ENCODE measurements around the gene RFC2. TPM values are rescaled to one million over a fixed set of nuclear protein-coding genes. Genes with fewer than 3 reads are reported as not detected.

Gene RFC2
- polyA plus RNA-seq, 1 of the 3 experiments (the other 2 are of a cell fraction): 31.2 TPM

- peaks cover 14 to 18% of the 10 kb centered on the region in 2 experiments; a peak in 3 of 4 replicates for H3K4me1 ChIP-seq (ENCODE audit: control insufficient read depth in 1 of 2, insufficient read depth in 2 of 2, low read depth in 1 of 2, low read length in 1 of 2)
- H3K4me3 ChIP-seq (ENCODE audit: low read depth in 2 of 2, low read length in 1 of 2): no peak overlapping the region
- peaks cover 98% of the 10 kb centered on the region for H3K79me2 ChIP-seq (ENCODE audit: insufficient read depth)
- peaks cover 27% of the 10 kb centered on the region for H3F3A ChIP-seq (replicated peaks; ENCODE audit: insufficient read depth)
- no peaks in the 10 kb centered on the region for H3K36me3 ChIP-seq (replicated peaks in 1 of 2; ENCODE audit: control insufficient read depth in 1 of 2, insufficient read depth in 2 of 2, low read length in 1 of 2)
- H3K27ac ChIP-seq (ENCODE audit: low read depth in 2 of 2, low read length in 1 of 2): no peak overlapping the region
- peaks cover 98% of the 10 kb centered on the region for H4K20me1 ChIP-seq (ENCODE audit: insufficient read depth)
- peak; percentile 64 for DNase-seq
- H3K27me3 ChIP-seq (ENCODE audit: insufficient read depth): no peaks in the 10 kb centered on the region
- H2AFZ ChIP-seq (ENCODE audit: low read depth): no peak overlapping the region
- CTCF ChIA-PET: interaction anchor here (1.8 to 2.2 kb wide), 2 partner anchors 27 to 98 kb away, joined by 6 to 13 read pairs; no protein-coding TSS in a partner anchor
- WGBS (ENCODE audit: low lambda C conversion rate): 84% methylated on average over 8 of the region's 10 CpGs
- no peaks in the 10 kb centered on the region for H3K9me3 ChIP-seq
- POLR2A ChIA-PET: interaction anchor here (1.1 kb wide), 1 partner anchor 98 kb away, joined by 3 read pairs; no protein-coding TSS in a partner anchor
- H3K4me2 ChIP-seq: no peak overlapping the region
- H3K9ac ChIP-seq: no peak overlapping the region
- TF ChIP-seq JUND (IDR thresholded peaks at IDR 0.05) (no peak), MXI1 (IDR thresholded peaks at IDR 0.05; ENCODE audit: low read depth, low read length) (peak; percentile 70)
- no peaks in the 10 kb centered on the region for H3K9me2 ChIP-seq
Observed at GRCh38 chr7:74302745-74303221, 48.6 kb upstream of the RFC2 start.

- WGBS (ENCODE audit: low lambda C conversion rate): 96% methylated on average over 4 of the region's 4 CpGs
- no peak overlapping the region for H3K9ac ChIP-seq
- peaks cover 98% of the 10 kb centered on the region for H4K20me1 ChIP-seq (ENCODE audit: insufficient read depth)
- no peak overlapping the region for H3K27ac ChIP-seq (ENCODE audit: low read depth in 2 of 2, low read length in 1 of 2)
- no peaks in the 10 kb centered on the region for H3K27me3 ChIP-seq (ENCODE audit: insufficient read depth)
- no peak overlapping the region for H3K4me3 ChIP-seq (ENCODE audit: low read depth in 2 of 2, low read length in 1 of 2)
- H3F3A ChIP-seq (replicated peaks; ENCODE audit: insufficient read depth): peaks cover 10% of the 10 kb centered on the region
- no peaks in the 10 kb centered on the region for H3K9me2 ChIP-seq
- no peak overlapping the region for H2AFZ ChIP-seq (ENCODE audit: low read depth)
- no peak for TF ChIP-seq EP300 (IDR thresholded peaks at IDR 0.05; ENCODE audit: borderline replicate concordance in 1 of 2, low read depth in 1 of 2, low read length in 1 of 2)
- no peak for TF ChIP-seq POLR2AphosphoS5 (IDR thresholded peaks at IDR 0.05; ENCODE audit: low read depth, low read length)
- no peak for TF ChIP-seq GATA2 (CRISPR knock-in tag; IDR thresholded peaks at IDR 0.05)
- no peak for TF ChIP-seq SIN3A (IDR thresholded peaks at IDR 0.05; ENCODE audit: borderline replicate concordance, low read depth, low read length)
- TF ChIP-seq, protein P1, sequence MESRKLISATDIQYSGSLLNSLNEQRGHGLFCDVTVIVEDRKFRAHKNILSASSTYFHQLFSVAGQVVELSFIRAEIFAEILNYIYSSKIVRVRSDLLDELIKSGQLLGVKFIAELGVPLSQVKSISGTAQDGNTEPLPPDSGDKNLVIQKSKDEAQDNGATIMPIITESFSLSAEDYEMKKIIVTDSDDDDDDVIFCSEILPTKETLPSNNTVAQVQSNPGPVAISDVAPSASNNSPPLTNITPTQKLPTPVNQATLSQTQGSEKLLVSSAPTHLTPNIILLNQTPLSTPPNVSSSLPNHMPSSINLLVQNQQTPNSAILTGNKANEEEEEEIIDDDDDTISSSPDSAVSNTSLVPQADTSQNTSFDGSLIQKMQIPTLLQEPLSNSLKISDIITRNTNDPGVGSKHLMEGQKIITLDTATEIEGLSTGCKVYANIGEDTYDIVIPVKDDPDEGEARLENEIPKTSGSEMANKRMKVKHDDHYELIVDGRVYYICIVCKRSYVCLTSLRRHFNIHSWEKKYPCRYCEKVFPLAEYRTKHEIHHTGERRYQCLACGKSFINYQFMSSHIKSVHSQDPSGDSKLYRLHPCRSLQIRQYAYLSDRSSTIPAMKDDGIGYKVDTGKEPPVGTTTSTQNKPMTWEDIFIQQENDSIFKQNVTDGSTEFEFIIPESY (IDR thresholded peaks at IDR 0.05; ENCODE audit: borderline replicate concordance, low read depth): no peak
- TF ChIP-seq CHD2 (IDR thresholded peaks at IDR 0.05; ENCODE audit: low read length, partially characterized antibody): no peak
- H3K4me2 ChIP-seq: no peak overlapping the region
- no peaks in the 10 kb centered on the region for H3K9me3 ChIP-seq
- POLR2A ChIA-PET: no interaction called here
- peaks cover 1 to 10% of the 10 kb centered on the region in 2 experiments; a peak in 3 of 4 replicates for H3K4me1 ChIP-seq (ENCODE audit: control insufficient read depth in 1 of 2, insufficient read depth in 2 of 2, low read depth in 1 of 2, low read length in 1 of 2)
- DNase-seq: no peak
- H3K79me2 ChIP-seq (ENCODE audit: insufficient read depth): peaks cover 98% of the 10 kb centered on the region
- H3K36me3 ChIP-seq (replicated peaks in 1 of 2; ENCODE audit: control insufficient read depth in 1 of 2, insufficient read depth in 2 of 2, low read length in 1 of 2): no peaks in the 10 kb centered on the region
- CTCF ChIA-PET: no interaction called here
Observed at GRCh38 chr7:74300926-74301325, 46.7 kb upstream of the RFC2 start.

GRCh38 chr7:74299401-74299800 lies 45.2 kb upstream of the RFC2 start:
- Histone ChIP-seq H3K9me2 (no peaks in the 10 kb centered on the region), H3K4me2 (no peak overlapping the region), H3K9me3 (no peaks in the 10 kb centered on the region), H3K9ac (no peak overlapping the region), H2AFZ (ENCODE audit: low read depth) (no peak overlapping the region), H3F3A (replicated peaks; ENCODE audit: insufficient read depth) (peaks cover 8% of the 10 kb centered on the region), H3K27me3 (ENCODE audit: insufficient read depth) (no peaks in the 10 kb centered on the region), H4K20me1 (ENCODE audit: insufficient read depth) (peaks cover 99% of the 10 kb centered on the region), H3K27ac (ENCODE audit: low read depth in 2 of 2, low read length in 1 of 2) (no peak overlapping the region), H3K4me1 (ENCODE audit: control insufficient read depth in 1 of 2, insufficient read depth in 2 of 2, low read depth in 1 of 2, low read length in 1 of 2) (peaks cover 4 to 17% of the 10 kb centered on the region in 2 experiments; a peak in 2 of 4 replicates), H3K79me2 (ENCODE audit: insufficient read depth) (peaks cover 100% of the 10 kb centered on the region), H3K36me3 (replicated peaks in 1 of 2; ENCODE audit: control insufficient read depth in 1 of 2, insufficient read depth in 2 of 2, low read length in 1 of 2) (no peaks in the 10 kb centered on the region), H3K4me3 (ENCODE audit: low read depth in 2 of 2, low read length in 1 of 2) (no peak overlapping the region)
- ChIA-PET POLR2A (no interaction called here), CTCF (interaction anchor here (1.2 kb wide), 1 partner anchor 90 kb away, joined by 3 read pairs; no protein-coding TSS in a partner anchor)
- DNase-seq: peak; percentile 25
- 98% methylated on average over 8 of the region's 8 CpGs for WGBS (ENCODE audit: low lambda C conversion rate)
- TF ChIP-seq POLR2AphosphoS5 (IDR thresholded peaks at IDR 0.05; ENCODE audit: low read depth, low read length): no peak
- no peak for TF ChIP-seq CHD2 (IDR thresholded peaks at IDR 0.05; ENCODE audit: low read length, partially characterized antibody)
- TF ChIP-seq, protein P2, sequence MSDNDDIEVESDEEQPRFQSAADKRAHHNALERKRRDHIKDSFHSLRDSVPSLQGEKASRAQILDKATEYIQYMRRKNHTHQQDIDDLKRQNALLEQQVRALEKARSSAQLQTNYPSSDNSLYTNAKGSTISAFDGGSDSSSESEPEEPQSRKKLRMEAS (IDR thresholded peaks at IDR 0.05; ENCODE audit: low read depth): no peak
- no peak for TF ChIP-seq GABPA (IDR thresholded peaks at IDR 0.05; ENCODE audit: low read depth)
- TF ChIP-seq PBX3 (IDR thresholded peaks at IDR 0.05): no peak
- TF ChIP-seq, protein P1 (IDR thresholded peaks at IDR 0.05; ENCODE audit: borderline replicate concordance, low read depth): no peak
- TF ChIP-seq IRF3 (IDR thresholded peaks at IDR 0.05; ENCODE audit: low read depth, low read length): no peak
- no peak for TF ChIP-seq GATA2 (CRISPR knock-in tag; IDR thresholded peaks at IDR 0.05)
- no peak for TF ChIP-seq NRF1 (IDR thresholded peaks at IDR 0.05; ENCODE audit: low read depth, low read length)
- no peak for TF ChIP-seq RAD21 (IDR thresholded peaks at IDR 0.05; ENCODE audit: low read length)
- no peak for TF ChIP-seq JUND (IDR thresholded peaks at IDR 0.05)
